ENCODE measurements around the gene FAM98C.

The FAM98C gene

DNA sequence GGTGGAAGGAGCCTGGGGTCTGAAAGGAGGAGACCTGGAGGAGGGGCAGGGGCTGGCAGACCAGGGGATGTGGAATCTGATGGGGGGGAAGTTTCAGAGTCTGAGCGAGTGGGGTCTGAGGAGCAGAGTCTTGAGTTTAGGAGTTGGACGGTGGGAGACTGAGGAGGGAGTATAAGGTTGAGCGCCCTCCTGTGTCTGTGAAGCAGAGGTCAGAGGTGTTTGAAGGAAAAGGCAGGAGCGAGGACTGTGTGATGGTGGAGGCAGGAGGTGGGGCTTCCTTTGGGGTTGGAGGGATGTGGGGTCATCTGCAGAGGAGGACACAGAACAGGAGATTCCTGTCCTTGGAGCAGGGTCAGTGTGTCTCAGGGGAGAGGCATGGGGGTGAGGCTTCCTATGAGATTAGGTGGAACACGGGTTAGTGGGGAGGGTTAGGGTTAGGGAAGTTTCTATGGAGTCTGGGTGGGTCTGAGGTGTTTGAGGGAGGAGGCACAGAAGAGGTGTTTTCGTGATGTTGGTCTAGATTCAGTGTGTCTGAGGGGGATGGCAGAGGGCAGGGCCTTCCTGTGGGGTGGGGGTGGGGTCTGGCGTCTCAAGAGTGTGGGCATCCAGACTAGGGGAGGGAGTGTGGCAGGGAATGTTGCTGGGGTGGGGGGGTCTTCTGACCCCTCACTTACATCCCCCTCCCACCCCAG lies 38.9 kb downstream of the FAM98C start:
- H3K4me3 ChIP-seq (ENCODE audit: low read depth in 1 of 2, low read length in 1 of 2): no peak overlapping the region
- H3K4me1 ChIP-seq (ENCODE audit: control insufficient read depth in 1 of 2, insufficient read depth in 1 of 2, low read depth in 1 of 2, low read length in 1 of 2): no peaks in the 10 kb centered on the region
- no peaks in the 10 kb centered on the region for H3K9me3 ChIP-seq
- no peak overlapping the region for H3K27ac ChIP-seq
- no peaks in the 10 kb centered on the region for H3K36me3 ChIP-seq
- TF ChIP-seq, protein P1, sequence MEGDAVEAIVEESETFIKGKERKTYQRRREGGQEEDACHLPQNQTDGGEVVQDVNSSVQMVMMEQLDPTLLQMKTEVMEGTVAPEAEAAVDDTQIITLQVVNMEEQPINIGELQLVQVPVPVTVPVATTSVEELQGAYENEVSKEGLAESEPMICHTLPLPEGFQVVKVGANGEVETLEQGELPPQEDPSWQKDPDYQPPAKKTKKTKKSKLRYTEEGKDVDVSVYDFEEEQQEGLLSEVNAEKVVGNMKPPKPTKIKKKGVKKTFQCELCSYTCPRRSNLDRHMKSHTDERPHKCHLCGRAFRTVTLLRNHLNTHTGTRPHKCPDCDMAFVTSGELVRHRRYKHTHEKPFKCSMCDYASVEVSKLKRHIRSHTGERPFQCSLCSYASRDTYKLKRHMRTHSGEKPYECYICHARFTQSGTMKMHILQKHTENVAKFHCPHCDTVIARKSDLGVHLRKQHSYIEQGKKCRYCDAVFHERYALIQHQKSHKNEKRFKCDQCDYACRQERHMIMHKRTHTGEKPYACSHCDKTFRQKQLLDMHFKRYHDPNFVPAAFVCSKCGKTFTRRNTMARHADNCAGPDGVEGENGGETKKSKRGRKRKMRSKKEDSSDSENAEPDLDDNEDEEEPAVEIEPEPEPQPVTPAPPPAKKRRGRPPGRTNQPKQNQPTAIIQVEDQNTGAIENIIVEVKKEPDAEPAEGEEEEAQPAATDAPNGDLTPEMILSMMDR (IDR thresholded peaks at IDR 0.05): no peak
- H3K27me3 ChIP-seq: no peaks in the 10 kb centered on the region

DNA sequence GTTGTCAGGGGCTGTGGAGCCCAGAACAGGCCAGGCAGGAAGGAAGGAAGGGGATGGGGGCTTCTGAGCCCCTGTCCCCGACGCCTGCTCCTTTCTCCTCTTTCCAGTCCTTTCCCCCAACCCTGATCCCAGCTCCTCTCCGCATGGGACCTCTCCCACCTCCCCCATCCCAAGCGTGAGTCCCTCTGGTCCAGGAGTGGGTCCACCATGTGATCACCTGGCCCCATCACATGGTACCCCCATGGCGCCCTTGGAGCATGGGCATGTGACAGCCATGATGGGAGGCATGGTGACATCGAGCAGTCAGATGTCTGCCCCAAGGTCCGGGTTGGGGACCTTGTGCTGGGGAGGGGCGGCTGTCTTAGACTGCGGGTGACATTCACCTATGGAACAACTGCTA lies 39.8 kb downstream of the FAM98C start:
- H3K27ac ChIP-seq: no peak overlapping the region
- TF ChIP-seq, protein P1 (IDR thresholded peaks at IDR 0.05): no peak
- H3K4me1 ChIP-seq (ENCODE audit: control insufficient read depth in 1 of 2, insufficient read depth in 1 of 2, low read depth in 1 of 2, low read length in 1 of 2): no peaks in the 10 kb centered on the region
- H3K27me3 ChIP-seq: no peaks in the 10 kb centered on the region
- no peaks in the 10 kb centered on the region for H3K36me3 ChIP-seq
- no peaks in the 10 kb centered on the region for H3K9me3 ChIP-seq
- H3K4me3 ChIP-seq (ENCODE audit: low read depth in 1 of 2, low read length in 1 of 2): no peak overlapping the region

DNA sequence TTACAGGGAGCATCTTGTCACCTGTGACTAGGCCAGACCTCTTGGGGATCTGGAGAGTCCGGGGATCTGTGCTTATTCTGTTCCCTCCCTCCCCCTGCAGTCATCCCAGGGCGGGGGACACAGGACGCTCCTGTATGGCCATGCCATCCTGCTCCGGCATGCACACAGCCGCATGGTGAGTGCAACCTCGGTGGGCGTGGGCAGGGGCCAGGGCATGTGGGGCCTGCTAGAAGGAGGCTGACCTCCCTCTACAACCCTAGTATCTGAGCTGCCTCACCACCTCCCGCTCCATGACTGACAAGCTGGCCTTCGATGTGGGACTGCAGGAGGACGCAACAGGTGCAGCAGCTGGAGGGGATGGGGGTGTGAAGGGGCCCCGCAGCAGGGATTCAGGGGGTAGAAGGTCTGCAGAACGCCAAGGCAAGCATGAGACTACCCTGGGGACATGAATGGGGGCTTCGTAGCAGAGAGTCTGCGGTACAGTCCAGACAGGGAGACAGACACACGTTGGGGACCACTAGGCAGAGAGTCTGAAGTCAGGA lies 40.6 kb downstream of the FAM98C start:
- TF ChIP-seq, protein P1 (IDR thresholded peaks at IDR 0.05): no peak

DNA sequence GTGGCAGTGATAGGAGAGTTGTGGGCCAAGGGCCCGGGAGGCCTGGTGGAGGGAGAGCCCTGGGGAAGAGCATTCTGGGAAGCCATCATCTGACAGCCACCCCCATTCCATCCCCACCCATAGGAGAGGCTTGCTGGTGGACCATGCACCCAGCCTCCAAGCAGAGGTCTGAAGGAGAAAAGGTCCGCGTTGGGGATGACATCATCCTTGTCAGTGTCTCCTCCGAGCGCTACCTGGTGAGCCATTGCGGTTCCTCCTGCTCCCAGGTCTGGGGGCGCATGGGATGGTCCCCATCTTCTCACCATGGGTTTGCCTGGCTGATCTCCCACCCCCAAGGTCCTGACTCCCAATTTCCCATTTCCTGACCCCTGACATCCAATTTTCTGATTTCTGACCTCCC lies 41.1 kb downstream of the FAM98C start:
- H3K36me3 ChIP-seq: no peaks in the 10 kb centered on the region
- H3K27me3 ChIP-seq: no peaks in the 10 kb centered on the region
- no peak overlapping the region for H3K4me3 ChIP-seq (ENCODE audit: low read depth in 1 of 2, low read length in 1 of 2)
- no peaks in the 10 kb centered on the region for H3K4me1 ChIP-seq (ENCODE audit: control insufficient read depth in 1 of 2, insufficient read depth in 1 of 2, low read depth in 1 of 2, low read length in 1 of 2)
- TF ChIP-seq, protein P1 (IDR thresholded peaks at IDR 0.05): no peak
- H3K9me3 ChIP-seq: no peaks in the 10 kb centered on the region
- H3K27ac ChIP-seq: no peak overlapping the region

More for the DNA sequence above, 40.6 kb downstream of the FAM98C start:
- H3K4me3 ChIP-seq (ENCODE audit: low read depth in 1 of 2, low read length in 1 of 2): no peak overlapping the region
- H3K36me3 ChIP-seq: no peaks in the 10 kb centered on the region
- no peaks in the 10 kb centered on the region for H3K27me3 ChIP-seq
- H3K4me1 ChIP-seq (ENCODE audit: control insufficient read depth in 1 of 2, insufficient read depth in 1 of 2, low read depth in 1 of 2, low read length in 1 of 2): no peaks in the 10 kb centered on the region
- H3K9me3 ChIP-seq: no peaks in the 10 kb centered on the region
- H3K27ac ChIP-seq: no peak overlapping the region

DNA sequence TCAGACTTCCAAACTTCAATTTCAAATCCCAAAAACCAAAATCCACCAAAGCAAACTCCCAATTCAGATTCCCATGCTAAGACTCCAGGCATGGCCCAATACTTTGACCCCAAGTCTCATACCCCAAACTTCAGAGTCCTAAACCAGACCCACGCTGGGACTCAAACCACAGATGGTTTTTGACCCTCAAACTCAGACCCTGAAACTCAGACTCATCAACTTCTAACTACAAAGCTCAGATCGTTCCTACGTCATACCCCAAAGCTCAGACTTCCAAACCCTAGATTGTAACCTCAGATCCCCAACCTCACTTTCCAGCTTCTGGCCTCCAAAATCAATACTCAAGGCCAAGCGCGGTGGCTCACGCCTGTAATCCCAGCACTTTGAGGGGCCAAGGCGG lies 42.5 kb downstream of the FAM98C start:
- peaks cover 5% of the 10 kb centered on the region for H3K27me3 ChIP-seq
- H3K27ac ChIP-seq: no peak overlapping the region
- H3K9me3 ChIP-seq: no peaks in the 10 kb centered on the region

More for the DNA sequence above, 42.5 kb downstream of the FAM98C start:
- Histone ChIP-seq H3K4me1 (ENCODE audit: control insufficient read depth in 1 of 2, insufficient read depth in 1 of 2, low read depth in 1 of 2, low read length in 1 of 2) (no peaks in the 10 kb centered on the region), H3K4me3 (ENCODE audit: low read depth in 1 of 2, low read length in 1 of 2) (no peak overlapping the region), H3K36me3 (no peaks in the 10 kb centered on the region)
- TF ChIP-seq, protein P1 (IDR thresholded peaks at IDR 0.05): no peak
